GM21447 (cell line): ENCODE data around the gene TYW3.

Source experiments
- ATAC-seq: cut with Tn5 transposase; IDR thresholded peaks from one replicate; pipeline ENCODE4 v1.9.1; 2021; ENCODE audit not compliant: unreplicated experiment

Gene TYW3, protein sequence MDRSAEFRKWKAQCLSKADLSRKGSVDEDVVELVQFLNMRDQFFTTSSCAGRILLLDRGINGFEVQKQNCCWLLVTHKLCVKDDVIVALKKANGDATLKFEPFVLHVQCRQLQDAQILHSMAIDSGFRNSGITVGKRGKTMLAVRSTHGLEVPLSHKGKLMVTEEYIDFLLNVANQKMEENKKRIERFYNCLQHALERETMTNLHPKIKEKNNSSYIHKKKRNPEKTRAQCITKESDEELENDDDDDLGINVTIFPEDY

DNA sequence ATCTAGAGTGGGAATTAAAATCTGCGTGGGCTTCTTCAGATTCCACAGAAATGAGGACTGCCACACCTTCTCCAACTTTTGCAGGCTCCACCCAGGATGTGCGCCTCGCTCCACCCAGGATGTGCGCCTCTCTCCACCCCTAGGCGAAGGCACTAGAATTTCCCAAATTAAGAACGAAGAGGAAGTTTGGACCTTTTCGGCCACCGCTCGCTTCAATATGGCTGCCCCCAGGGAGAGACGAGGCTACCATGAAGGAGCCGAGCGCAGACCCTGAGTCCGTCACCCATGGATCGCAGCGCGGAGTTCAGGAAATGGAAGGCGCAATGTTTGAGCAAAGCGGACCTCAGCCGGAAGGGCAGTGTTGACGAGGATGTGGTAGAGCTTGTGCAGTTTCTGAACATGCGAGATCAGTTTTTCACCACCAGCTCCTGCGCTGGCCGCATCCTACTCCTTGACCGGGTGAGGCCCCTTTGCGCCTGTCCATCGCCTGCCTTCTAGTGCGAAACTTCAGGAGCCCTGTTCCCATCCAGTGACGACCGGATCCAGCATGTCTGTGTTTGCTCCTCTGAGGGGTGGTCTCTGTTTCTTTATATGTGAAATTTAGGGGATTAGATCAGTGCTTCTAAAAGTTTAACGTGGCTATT lies at the start of gene TYW3, which contains the start of gene CRYZ:
Gene TYW3, plus strand, starts transcription at position 193 of the 644 bp plus-strand sequence. Its CDS starts 93 bp downstream, at position 286.
Gene CRYZ, minus strand, starts transcription at position 91 of the 644 bp plus-strand sequence. CDS start 8,229 bp downstream, outside the sequence.
- ATAC-seq, result peak; percentile 62

DNA sequence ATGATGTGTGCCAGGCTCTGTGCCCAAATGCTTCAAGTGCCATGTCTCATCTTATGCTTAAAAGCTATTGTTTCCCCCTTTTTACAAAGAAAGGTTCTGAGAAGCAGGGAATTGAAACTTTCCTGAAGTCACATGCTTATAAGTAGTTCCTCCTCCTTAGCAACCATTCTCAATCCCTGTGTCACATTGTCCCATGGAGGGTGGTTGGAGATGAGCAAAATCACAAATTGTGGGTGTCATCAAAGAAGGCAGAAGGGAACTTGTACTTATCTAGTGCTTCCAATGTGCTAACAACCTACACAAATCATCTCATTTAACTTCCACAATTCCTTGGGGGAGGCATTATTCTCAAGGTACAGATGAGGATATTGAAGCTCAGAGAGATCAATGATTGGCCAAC lies 49.3 kb upstream of the TYW3 start:
- no peak for ATAC-seq

DNA sequence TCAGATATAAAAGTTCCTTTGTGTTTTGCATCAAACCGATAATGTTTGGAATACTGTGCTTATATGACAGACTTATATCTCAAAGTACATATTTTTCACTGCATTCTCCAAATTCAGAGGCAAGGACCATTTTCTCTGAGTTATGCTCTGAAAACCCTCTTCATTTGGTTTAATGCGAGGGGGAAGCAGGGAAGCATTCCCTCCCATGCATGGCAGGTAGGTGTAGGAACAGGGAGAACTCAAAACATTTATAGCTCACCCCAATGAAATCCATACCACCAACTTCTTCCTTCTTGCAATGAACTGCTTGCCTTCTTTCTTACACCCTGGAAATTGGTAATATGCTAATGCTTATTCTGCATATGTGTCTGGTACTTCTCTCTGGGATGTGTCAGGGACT lies 48.7 kb upstream of the TYW3 start:
- ATAC-seq, result no peak

DNA sequence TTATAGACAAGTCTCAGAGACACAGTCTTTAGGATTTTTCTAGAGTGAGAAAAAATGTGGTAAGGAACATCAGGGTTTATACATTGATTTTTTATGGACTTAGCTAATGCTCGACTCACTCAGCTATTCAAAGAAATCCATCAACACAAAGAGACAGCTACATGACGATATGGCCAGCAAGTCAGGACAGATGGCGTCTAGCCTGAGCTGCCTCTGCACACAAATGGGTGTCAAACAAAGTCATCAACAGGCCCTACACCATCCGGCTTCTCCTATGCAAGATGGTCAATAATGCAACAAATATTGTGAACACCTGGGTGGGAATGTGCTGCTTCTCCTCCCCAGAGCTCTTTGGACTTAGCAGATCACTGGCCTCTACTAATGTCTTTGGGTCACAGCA lies 46.0 kb upstream of the TYW3 start:
- no peak for ATAC-seq

DNA sequence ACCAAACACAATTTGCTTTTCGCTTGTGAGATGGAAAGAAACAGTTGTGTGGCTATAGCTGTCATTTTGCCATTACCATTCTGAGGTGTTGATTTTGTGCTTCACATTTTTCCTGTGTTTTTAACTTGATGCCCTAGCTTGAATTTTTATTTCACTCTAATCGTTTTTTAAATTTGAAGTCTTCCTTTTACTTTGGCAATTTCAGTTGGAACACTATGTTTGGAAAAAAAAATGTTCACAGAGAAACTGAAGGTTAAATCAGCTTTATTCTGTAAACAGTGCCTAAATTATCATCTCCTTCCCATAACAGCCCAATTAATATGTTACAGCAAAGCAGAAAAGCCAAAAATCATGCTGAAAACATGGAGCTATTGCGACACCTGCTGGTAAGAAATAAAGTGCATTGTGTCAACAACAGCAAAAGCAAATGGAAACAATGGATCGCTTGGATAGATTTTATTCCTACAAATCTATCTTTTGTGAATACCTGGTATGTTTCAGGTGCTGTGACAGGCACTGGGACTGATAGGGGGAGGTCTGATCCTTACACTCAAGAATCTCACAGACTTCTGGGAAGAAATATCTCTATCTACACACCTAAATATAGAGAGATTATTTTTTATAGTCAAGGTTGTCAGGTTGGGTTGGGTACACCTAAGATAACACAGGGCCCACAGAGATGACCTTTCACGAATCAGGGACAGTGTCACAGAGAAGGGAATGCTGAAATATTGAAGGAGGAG lies 43.2 kb upstream of the TYW3 start:
- peak; percentile 77 for ATAC-seq

DNA sequence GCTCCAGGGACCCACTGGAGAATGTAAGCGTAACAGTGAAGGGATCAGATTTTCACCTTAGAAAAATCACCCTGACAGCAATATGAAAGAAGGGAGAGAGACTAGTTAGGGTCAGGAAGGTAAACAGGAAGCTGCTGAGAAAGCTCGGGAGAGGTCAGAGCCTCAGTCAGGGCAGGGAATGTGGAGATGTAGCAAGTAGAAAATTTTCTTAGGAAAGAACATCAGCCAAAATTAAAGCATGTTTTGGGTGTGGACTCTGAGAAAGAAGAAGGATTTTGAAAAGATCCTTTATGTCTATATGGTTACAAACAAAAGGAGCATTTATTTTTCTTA lies 42.6 kb upstream of the TYW3 start:
- no peak for ATAC-seq

DNA sequence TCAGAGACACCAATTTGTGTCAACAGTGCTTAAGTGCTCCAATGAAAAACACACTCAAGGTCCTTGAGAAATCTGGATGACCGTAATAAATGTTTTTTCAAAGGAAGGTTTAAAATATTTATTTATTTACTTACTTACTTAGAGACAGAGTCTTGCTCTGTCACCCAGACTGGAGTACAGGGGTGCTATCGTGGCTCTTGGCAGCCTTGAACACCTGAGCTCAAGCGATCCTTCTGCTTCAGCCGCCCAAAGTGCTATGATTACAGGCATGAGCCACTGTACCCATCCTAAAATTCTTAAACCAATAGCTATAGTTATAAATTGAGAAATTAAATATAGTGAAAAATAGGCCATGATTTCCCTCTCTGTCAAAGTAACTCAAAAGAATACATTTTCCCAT lies 42.0 kb upstream of the TYW3 start:
- ATAC-seq, result no peak

DNA sequence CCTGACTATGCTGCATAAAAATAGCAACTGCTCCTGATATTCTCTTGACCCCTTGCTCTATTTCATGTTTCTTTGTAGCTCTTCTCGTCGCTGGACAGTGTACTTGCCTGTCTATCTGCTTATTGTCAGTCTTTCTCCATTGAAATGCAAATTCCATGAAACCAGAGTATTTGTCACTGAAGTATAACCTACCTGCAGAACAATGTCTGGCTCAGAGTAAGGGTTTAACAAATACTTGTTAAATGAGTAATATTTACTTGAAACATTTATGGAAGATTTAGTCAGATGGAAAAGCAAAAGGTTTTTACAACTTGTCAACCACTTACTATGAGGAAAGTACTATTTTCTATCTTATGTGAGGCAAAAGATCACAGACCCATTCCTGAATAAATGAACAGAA lies 39.5 kb upstream of the TYW3 start:
- ATAC-seq, result no peak

DNA sequence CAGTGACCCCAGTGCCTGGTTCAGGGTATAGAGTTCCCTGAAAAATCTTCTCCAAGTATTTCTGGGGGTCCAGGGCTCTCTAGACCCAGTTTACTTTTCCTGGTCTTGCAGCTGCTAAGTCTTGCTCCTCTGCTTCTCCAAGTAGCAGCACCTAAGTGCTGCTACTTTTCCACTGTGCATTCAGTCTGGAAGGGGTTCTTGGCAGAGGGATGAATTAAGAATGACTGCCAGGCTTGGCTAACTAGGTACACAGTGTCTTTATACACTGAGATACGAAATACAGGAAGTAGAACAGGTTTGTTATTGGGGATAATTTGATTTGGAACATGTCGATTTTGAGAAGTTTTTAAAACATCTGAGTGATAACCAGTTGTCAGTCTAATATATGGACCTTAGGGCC lies 35.1 kb upstream of the TYW3 start:
- no peak for ATAC-seq

DNA sequence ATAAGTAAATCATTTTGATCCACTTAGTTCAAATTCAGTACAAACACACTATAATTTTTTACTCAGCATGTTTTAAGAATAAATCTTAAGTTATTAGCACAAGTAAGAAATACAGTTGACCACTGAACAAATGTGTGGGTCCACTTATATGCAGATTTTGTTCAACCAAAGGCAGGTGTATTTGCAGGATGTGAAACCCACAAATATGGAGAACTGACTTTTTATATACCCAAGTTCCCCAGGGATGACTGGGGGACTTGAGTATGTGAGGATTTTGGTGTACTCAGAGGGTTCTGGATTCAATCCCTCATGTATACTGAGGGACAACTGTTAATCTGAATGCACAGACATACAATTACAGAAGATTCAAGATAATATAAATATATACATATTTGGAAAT lies 33.6 kb upstream of the TYW3 start:
- no peak for ATAC-seq

DNA sequence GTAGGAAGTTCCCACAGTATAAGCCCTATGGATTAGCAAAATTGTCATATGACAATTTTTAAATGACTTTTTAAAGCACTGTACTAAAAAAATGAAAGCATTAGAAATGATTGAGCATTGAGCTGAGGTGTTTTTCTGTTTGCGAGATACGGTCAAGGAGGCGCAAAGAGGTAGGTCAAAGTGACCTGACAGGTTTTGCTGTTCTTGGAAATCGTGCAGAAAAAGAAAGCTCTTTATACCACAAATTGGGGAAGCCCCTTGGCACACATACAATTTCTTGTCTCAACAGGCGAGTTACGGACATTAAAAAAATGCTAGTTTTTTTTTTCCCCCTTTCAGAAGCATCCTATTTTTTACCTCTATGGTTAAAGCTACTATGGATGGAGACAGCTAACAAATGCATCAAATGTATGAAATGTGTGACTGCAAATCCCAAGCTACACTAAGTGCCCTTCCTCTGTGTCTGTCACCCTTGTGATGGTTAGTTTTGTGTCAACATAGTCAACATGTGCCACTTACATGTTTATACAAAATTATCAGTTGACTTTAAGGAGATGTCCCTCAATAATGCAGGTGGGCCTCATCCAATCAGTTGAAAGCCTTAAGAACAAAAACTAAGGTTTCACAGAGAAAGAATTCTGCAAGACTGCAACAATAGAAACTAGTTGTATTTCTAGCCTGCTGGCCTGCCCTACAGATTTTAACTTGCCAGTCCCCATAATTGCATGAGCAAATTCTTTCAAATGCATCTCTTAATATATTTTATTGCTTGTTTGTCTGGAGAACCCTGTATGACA lies 29.4 kb upstream of the TYW3 start:
- no peak for ATAC-seq

DNA sequence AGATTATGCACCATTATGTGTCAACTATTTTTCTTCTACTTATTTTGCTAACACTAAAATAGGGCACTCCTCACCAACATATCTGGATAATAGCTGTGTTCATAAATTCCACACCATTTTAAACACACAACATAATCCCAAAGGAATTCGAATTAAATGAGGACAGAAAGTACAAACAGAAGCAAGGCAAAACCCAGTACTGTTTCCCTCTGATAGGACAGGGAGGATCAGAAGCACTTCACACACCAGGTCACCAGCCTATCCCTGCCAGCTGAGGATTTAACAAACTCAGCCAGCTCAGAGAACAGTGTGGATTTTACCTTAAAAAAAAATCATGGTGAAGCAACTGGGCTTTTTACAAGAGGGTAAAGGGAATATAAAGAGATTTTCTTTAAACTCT lies 20.1 kb upstream of the TYW3 start:
- ATAC-seq, result no peak

DNA sequence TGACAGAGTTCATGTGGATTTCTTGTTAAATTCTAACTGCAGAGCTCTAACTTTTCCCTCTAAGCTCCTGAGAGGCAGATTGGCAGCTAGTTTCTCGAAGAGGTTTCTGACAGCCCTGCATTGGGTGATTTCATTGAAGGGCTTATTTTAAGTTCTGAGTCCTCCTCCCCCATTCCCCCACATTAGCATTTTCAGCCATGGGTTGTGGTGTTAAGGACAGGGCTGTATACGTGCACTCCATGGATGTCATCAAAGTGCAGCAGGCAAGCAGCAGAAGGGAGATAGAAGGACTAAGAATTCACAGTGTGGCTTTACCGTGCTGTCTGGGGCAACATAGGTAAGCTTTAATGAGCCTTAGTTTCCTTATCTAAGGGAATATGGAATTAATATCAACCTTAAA lies 19.1 kb upstream of the TYW3 start:
- ATAC-seq, result no peak

DNA sequence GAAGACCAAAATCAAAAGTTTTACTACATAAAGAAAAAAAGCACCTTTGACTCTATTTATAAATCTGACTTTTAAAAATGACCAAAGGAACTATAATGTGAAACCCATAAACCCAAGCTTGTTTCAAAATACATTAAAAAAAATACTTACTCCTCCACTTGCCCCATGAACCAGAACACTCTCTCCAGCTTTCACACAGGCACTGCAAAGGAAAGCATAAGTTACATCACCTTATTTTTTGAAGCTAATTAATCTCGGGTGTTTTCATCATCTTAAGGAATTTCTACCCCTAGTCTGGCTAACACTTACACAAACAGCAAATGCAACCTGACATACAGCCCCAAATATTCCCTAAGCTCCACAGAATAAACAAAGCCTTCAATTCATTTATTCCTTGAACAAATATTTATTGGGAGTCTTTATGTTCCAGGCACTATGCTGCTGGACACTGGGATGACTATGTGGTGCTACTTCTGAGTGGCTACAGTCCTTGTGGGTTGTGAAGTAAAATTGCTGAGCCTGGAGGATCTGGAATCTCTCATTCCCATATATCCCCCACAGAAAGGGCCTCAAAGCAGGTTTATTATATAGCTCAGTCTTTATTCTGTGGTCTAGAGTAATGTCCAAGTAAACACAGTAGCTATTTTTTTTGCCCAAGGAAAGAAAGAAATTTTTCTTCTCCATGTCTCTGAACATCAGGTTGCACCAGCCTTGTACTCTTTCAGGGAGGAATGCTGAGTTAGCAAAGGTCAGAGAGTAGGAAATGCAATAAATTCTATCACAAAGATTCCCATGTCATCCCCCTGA lies 18.3 kb upstream of the TYW3 start:
- peak; percentile 82 for ATAC-seq

DNA sequence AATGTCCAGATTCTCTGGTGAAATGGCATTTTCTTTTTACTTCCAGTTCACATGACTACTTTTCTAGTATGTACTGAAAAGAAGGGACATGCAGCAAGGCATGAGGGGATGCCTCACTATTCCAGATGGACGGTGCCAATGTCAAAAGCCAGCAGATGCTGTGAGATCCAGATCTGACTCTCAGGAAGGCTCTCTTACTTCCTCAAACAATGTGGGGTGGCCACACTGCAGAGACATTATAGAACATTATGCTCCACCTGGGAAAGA lies 17.8 kb upstream of the TYW3 start:
- no peak for ATAC-seq

DNA sequence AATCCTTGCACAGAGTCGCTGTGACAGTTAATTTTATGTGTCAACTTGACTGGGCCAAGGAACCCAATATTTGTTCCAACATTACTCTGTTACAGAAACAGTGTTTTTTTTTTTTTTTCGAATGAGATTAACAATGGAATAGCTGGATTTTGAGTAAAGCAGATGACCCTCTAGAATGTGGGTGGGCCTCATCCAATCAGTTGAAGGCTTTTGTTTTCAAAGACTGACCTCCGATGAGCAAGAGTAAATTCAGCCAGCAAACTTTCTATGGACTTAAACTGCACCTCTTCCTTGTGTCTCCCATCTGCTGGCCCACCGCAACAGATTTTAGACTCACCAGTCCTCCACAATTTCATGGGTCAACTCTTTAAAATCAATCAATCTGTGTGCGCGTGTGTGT lies 17.1 kb upstream of the TYW3 start:
- ATAC-seq, result no peak

DNA sequence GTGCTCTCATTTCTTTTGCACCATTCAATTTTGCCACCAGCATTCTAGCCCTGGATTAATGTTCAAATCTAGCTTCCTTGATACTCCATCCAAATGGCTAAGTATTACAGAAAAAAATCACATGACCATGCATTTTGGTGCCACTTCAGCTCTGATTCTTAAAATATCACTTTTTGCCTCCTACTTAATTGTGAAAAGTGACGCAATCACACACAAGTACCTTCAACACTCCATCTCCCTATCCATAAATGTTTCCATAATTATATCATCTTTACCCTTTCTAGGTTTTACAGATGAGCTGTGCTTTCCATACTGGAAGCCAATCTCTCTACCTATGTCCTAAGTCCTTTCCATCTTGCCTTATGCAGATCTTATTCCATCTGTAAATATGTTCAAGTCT lies 16.1 kb upstream of the TYW3 start:
- no peak for ATAC-seq

DNA sequence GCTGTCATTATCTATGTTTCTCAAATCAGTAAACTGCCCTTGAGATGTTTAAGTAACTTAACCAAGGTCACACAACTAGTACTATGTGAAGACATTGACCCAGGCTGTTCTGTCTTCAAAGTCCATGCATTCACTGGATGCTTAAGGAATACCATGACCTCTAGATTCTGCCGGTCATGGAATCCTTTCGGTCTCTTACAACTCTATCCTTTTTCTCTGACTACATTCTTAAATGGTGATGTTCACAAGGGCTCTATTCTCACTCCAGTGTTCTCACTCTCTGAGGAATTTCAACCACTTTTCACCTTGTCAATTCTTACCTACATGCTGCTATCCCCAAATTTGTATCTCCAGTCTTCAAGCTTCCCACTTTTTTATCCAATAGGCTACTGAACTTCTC lies 15.3 kb upstream of the TYW3 start:
- no peak for ATAC-seq

DNA sequence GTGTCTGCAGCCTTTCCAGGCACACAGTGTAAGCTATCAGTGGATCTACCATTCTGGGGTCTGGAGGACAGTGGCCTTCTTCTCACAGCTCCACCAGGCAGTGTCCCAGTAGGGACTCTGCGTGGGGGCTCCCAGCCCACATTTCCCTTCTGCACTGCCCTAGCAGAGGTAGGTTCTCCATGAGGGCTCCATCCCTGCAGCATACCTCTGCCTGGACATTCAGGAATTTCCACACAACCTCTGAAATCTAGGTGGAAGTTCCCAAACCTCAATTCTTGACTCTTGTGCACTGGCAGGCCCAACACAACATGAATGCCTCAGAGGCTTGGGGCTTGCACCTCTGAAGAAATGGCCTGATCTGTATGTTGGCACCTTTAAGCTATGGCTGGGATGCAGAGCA lies 6.9 kb upstream of the TYW3 start:
- no peak for ATAC-seq

DNA sequence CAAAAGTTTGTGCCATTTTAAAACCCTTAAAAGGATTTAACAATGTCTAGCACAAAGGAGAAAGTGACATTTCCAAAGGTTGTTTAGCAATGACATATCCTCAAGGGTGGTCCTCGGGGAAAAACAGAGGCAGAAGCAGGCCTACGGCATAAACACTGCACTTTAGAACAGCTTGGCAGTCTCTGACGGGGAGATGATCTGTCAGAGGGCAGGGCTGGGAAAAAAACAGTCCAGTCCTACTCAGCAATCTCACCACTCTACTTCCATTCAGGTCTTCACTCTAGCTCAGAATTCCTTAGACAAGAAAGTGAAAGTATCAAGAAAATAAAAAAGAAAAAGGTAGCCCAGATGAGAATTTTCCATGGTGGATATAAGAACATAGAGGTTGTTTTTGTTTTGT lies 4.2 kb upstream of the TYW3 start:
- no peak for ATAC-seq
